Transverse colon (tissue), 4 donors: ENCODE results near the gene PNPO. TPM values are rescaled to one million over a fixed set of nuclear protein-coding genes. Genes with fewer than 3 reads are reported as not detected.

Experiments used
- DNase-seq: peaks from one replicate; pipeline ENCODE4 v3.0.0-alpha.2; 2019
- H3K27ac ChIP-seq, 4 donors: fragments of 200-600 bp; sonication (generic); 2 replicates each; pipeline ENCODE4 v1.5.1; 2016 to 2018; ENCODE audit warnings: inconsistent platforms in 4 of 4
- H3K27me3 ChIP-seq: fragments of 200-600 bp; sonication (generic); 2 replicates; pipeline ENCODE4 v1.5.1; 2017; ENCODE audit warnings: inconsistent platforms
- H3K36me3 ChIP-seq, 4 donors: fragments of 200-600 bp; sonication (generic); 2 replicates each; pipeline ENCODE4 v1.5.1; 2017 to 2019; ENCODE audit warnings: inconsistent platforms in 4 of 4
- H3K4me1 ChIP-seq, 4 donors: fragments of 200-600 bp; sonication (generic); 2 replicates each; pipeline ENCODE4 v1.5.1; 2017 to 2020; ENCODE audit warnings: inconsistent platforms in 4 of 4
- H3K4me3 ChIP-seq, 4 donors: fragments of 200-600 bp; sonication (generic); 1 replicate in 1 of 4; 2 replicates in 3 of 4; pipeline versions ENCODE4 v1.5.1 to v1.6.1; 2017 to 2019; ENCODE audit warnings: inconsistent platforms in 4 of 4
- H3K9me3 ChIP-seq, 2 donors: fragments of 200-600 bp; sonication (generic); 2 replicates each; pipeline ENCODE4 v1.5.1; 2017 to 2019; ENCODE audit warnings: inconsistent platforms in 2 of 2
- CTCF ChIP-seq, 5 experiments: fragments of 200-600 bp in 3 of 5; fragments of 450-650 bp in 2 of 5; sonication (generic) in 3 of 5; IDR thresholded peaks; 1 replicate in 2 of 5; 2 replicates in 3 of 5; pipeline ENCODE4 v1.5.1; 2016 to 2017; ENCODE audit warnings: antibody characterized with exemption in 5 of 5, inconsistent platforms in 3 of 5, mild to moderate bottlenecking in 2 of 5, moderate library complexity in 1 of 5
- EP300 ChIP-seq: sonication (generic); formaldehyde crosslinking; IDR thresholded peaks from one replicate; pipeline ENCODE4 v1.6.1; 2017; ENCODE audit warnings: antibody characterized with exemption, low read depth
- POLR2A ChIP-seq: fragments of 450-650 bp; IDR thresholded peaks from one replicate; pipeline ENCODE4 v1.6.1; 2016; ENCODE audit warnings: antibody characterized with exemption, mild to moderate bottlenecking, moderate library complexity
- POLR2AphosphoS5 ChIP-seq, 3 donors: sonication (generic); formaldehyde crosslinking; IDR thresholded peaks; one replicate each; pipeline ENCODE4 v1.6.1; 2016; ENCODE audit warnings: antibody characterized with exemption in 3 of 3
- WGBS, 2 donors: methylation state at CpG; one replicate each; pipeline ENCODE4 v1.1.5; 2018; ENCODE audit warnings: low coverage in 1 of 2; 5-methylcytosine and 5-hydroxymethylcytosine counted together
- in situ Hi-C, 4 donors: fragments of 200-750 bp; cut with MboI; loops; one replicate each; pipeline versions ENCODE4 v1.15.0 to v1.15.1; 2017; ENCODE audit warnings: low sequenced_read_pairs in 3 of 4, low pct_ligation_motif_present in 1 of 4, low pct_unique_long_range_greater_than_20kb in 1 of 4
- intact Hi-C: fragments of 100-400 bp; cut with DNase I; formaldehyde crosslinking; loops from one replicate; pipeline ENCODE4 v1.15.1; 2023; ENCODE audit warnings: low total_unique reads
- total RNA-seq, 4 donors: library from RNA; depleted of rRNA; stranded (reverse); fragments of >200 nt; gene quantifications; one replicate each; pipeline ENCODE4 v1.1.0, GENCODE V29; 2016

Gene PNPO
- total RNA-seq, 4 donors from 2014 or later, result 7.4 to 83.8 (median 31.6) TPM

GRCh38 chr17:47989700-47990099, 48.3 kb downstream of the PNPO start:
- 71% methylated on average over 1 of the region's 1 CpG; no CpG with 5 or more reads in 1 of the 2 donors for WGBS, 2 donors
- intact Hi-C loops (no loop called here), in situ Hi-C loops (no loop called here)
- DNase-seq, result no peak
- H3K4me1 ChIP-seq, result peaks cover 0 to 11% (median 5%) of the 10 kb centered on the region in 4 donors
- TF ChIP-seq EP300 (no peak), POLR2A (no peak), POLR2AphosphoS5 (IDR thresholded peaks at IDR 0.05) (no peak)
- no peak overlapping the region for H3K4me3 ChIP-seq
- no peak overlapping the region for H3K27ac ChIP-seq
- no peaks in the 10 kb centered on the region for H3K27me3 ChIP-seq
- H3K36me3 ChIP-seq, result no peaks in the 10 kb centered on the region
- H3K9me3 ChIP-seq, result no peaks in the 10 kb centered on the region

DNA sequence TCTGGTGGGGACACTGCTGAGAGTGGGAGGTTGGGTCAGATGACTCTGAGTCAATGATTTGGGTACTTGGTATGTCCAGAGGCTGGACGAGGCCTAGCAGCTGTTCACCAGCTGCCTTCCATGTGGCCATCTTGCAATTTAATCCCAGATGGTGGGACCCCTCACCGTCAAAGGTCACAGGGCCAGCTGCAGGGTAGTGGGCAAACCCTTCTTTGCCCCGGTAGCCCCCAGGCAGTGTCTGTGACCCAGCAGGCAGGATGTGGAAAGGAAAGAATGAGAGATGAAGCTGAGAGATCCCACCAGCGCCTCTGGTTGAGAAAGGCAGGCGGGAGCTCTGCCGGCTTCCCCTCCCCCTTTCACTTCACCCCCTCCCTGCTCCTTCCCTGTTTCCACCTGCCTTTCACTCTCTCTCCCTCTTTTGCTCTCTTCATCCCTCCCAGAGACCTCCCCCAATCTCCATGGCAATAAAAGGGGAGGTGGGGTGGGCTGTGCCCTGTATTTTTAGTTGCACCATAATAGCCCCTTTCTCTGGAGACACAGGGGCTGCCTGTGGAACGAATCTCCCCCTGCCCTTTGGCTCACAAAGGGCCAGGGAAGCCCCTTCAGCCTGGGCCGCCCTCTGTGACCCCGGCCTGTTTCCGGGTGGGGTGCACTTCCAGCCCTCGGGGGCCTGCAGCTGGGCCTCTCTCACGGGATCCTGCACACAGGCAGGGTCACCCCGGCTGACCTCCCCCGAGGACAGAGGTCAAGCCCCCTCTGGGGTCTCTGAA, 49.8 kb downstream of the PNPO start:
- Histone ChIP-seq H3K27me3 (no peaks in the 10 kb centered on the region), H3K9me3 (no peaks in the 10 kb centered on the region), H3K36me3 (no peaks in the 10 kb centered on the region), H3K27ac (no peak overlapping the region), H3K4me3 (no peak overlapping the region), H3K4me1 (peaks cover 0 to 11% (median 5%) of the 10 kb centered on the region in 4 donors)
- in situ Hi-C loops (no loop called here), intact Hi-C loops (no loop called here)
- TF ChIP-seq EP300 (no peak), CTCF (IDR thresholded peaks at IDR 0.05) (no peak), POLR2A (no peak), POLR2AphosphoS5 (IDR thresholded peaks at IDR 0.05) (no peak)
- no peak for DNase-seq
- WGBS, 2 donors, result 58 to 60% methylated on average over 2 to 12 of the region's 14 CpGs

DNA sequence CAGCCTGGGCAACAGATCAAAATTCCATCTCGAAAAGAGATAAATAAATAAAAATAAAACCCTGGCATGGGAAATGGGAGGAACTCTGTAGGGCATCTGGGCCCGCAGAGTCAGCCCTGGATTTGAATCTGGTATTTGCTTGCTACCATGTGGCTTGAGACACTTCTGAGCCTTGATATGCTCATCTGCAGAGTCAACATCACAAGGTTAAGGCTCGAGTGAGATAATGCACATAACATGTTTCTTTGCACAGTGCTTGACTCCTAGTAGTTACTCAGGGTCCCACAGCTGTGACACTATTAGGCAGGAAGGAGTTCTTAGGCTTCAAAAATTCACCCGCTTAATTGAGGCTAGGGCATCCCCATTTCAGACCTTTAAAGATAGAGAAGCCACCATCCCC, 50.8 kb downstream of the PNPO start:
- peaks cover 0 to 7% (median 3%) of the 10 kb centered on the region in 4 donors for H3K4me1 ChIP-seq
- TF ChIP-seq POLR2AphosphoS5 (IDR thresholded peaks at IDR 0.05) (no peak), CTCF (IDR thresholded peaks at IDR 0.05) (no peak)
- 62 to 65% methylated on average over 2 to 4 of the region's 4 CpGs for WGBS, 2 donors
- no peak for DNase-seq
- intact Hi-C loops (no loop called here), in situ Hi-C loops (no loop called here)
- H3K27ac ChIP-seq, result no peak overlapping the region
- no peaks in the 10 kb centered on the region for H3K9me3 ChIP-seq
- no peak overlapping the region for H3K4me3 ChIP-seq
- no peaks in the 10 kb centered on the region for H3K27me3 ChIP-seq
- H3K36me3 ChIP-seq, result no peaks in the 10 kb centered on the region

DNA sequence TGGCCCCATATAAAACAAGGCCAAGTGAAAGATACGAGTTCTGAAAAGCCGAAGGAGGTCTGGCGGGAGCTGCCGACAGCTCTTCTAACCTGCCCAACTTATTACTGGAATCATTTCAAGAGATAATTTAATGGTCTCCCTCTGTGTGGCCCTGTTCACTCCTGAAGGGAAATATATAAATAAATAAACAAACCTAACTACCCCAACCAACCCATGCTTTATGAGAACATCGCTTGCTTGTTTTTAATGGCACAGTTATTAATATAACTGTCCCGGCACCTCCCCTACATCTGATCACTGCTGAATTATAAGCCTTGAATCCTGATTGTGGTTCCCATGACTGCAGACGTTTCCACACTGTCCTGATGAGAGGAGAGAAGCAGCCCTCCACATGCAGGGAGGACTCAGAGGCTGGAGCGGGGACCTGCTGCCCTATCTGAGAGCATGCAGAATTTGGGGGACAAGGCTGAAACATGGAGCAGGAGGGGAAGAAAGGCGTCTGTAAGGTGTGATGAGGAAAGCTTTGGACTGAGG, 51.7 kb downstream of the PNPO start:
- intact Hi-C loops, result no loop called here
- Histone ChIP-seq H3K27ac (no peak overlapping the region), H3K4me3 (no peak overlapping the region), H3K27me3 (no peaks in the 10 kb centered on the region), H3K4me1 (no peaks in the 10 kb centered on the region), H3K9me3 (no peaks in the 10 kb centered on the region), H3K36me3 (no peaks in the 10 kb centered on the region)
- DNase-seq, result no peak
- in situ Hi-C loops, result no loop called here
- 65 to 78% methylated on average over 5 to 9 of the region's 9 CpGs for WGBS, 2 donors
- no peak for TF ChIP-seq POLR2AphosphoS5 (IDR thresholded peaks at IDR 0.05)
- TF ChIP-seq EP300, result no peak
- TF ChIP-seq CTCF (IDR thresholded peaks at IDR 0.05), result no peak
- TF ChIP-seq POLR2A, result no peak
